GM12801 (cell line): Measurements from ENCODE around the gene MMRN1.

ENCODE experiments used
- TF ChIP-seq, protein P1 (sequence below): IDR thresholded peaks from one replicate; pipeline ENCODE4 v1.5.1; 2011; ENCODE audit warnings: control low read depth; ENCODE audit not compliant: insufficient read length; ENCODE audit errors: extremely low read depth

MMRN1 gene, protein sequence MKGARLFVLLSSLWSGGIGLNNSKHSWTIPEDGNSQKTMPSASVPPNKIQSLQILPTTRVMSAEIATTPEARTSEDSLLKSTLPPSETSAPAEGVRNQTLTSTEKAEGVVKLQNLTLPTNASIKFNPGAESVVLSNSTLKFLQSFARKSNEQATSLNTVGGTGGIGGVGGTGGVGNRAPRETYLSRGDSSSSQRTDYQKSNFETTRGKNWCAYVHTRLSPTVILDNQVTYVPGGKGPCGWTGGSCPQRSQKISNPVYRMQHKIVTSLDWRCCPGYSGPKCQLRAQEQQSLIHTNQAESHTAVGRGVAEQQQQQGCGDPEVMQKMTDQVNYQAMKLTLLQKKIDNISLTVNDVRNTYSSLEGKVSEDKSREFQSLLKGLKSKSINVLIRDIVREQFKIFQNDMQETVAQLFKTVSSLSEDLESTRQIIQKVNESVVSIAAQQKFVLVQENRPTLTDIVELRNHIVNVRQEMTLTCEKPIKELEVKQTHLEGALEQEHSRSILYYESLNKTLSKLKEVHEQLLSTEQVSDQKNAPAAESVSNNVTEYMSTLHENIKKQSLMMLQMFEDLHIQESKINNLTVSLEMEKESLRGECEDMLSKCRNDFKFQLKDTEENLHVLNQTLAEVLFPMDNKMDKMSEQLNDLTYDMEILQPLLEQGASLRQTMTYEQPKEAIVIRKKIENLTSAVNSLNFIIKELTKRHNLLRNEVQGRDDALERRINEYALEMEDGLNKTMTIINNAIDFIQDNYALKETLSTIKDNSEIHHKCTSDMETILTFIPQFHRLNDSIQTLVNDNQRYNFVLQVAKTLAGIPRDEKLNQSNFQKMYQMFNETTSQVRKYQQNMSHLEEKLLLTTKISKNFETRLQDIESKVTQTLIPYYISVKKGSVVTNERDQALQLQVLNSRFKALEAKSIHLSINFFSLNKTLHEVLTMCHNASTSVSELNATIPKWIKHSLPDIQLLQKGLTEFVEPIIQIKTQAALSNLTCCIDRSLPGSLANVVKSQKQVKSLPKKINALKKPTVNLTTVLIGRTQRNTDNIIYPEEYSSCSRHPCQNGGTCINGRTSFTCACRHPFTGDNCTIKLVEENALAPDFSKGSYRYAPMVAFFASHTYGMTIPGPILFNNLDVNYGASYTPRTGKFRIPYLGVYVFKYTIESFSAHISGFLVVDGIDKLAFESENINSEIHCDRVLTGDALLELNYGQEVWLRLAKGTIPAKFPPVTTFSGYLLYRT

DNA sequence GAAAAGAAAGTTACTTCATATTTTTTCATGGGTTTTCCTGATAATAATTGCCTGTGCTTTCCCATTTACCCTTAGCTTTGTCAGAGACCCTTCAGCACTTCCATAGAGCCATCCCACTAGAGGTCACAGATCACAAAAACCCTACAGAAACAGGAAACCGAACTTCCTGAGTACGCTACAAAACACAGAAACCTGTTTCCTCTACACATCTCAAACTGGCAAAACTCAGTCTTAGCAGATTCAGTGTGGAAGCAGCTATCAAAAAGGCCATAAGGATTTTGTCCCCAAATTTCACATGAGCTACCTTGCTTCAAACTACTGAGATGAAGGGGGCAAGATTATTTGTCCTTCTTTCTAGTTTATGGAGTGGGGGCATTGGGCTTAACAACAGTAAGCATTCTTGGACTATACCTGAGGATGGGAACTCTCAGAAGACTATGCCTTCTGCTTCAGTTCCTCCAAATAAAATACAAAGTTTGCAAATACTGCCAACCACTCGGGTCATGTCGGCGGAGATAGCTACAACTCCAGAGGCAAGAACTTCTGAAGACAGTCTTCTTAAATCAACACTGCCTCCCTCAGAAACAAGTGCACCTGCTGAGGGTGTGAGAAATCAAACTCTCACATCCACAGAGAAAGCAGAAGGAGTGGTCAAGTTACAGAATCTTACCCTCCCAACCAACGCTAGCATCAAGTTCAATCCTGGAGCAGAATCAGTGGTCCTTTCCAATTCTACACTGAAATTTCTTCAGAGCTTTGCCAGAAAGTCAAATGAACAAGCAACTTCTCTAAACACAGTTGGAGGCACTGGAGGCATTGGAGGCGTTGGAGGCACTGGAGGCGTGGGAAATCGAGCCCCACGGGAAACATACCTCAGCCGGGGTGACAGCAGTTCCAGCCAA lies at the start of gene MMRN1:
TSS of gene MMRN1 (plus strand) at position 206 of the 902 bp plus-strand sequence. CDS start at position 324, 118 bp downstream.
- TF ChIP-seq, protein P1, sequence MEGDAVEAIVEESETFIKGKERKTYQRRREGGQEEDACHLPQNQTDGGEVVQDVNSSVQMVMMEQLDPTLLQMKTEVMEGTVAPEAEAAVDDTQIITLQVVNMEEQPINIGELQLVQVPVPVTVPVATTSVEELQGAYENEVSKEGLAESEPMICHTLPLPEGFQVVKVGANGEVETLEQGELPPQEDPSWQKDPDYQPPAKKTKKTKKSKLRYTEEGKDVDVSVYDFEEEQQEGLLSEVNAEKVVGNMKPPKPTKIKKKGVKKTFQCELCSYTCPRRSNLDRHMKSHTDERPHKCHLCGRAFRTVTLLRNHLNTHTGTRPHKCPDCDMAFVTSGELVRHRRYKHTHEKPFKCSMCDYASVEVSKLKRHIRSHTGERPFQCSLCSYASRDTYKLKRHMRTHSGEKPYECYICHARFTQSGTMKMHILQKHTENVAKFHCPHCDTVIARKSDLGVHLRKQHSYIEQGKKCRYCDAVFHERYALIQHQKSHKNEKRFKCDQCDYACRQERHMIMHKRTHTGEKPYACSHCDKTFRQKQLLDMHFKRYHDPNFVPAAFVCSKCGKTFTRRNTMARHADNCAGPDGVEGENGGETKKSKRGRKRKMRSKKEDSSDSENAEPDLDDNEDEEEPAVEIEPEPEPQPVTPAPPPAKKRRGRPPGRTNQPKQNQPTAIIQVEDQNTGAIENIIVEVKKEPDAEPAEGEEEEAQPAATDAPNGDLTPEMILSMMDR, result no peak

DNA sequence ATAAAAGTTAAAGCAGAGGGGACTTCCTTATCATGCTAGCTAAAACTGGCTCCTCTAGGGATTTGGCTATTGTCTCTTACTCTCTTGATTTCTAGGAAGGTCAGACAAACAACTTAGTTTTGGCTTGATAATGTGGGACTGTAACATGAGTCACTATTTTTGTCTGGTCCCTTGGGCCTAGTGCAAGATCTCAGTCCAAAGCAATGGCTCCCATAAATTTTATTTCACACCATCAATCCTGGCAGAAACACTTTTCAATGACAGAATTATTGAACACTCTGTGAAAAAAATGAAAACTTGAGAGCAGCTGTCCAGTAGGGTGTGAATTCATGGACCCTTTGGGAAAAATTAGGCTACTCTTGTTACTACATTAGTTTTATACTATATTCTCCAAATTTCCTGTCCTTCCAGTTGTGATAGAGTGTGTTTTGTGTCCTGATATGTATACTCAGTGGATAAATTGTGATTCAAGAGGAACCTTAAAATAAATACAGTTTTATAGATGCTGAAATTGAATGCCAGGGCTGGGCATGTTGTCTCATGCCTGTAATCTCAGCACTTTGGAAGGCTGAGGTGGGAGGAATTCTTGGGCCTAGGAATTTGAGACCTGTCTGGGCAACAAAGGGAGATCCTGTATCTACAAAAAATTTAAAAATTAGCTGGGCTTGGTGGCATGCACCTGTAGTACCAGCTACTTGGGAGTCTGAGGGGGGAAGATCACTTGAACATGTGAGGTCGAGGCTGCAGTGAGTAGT lies 46.9 kb upstream of the MMRN1 start:
- TF ChIP-seq, protein P1, result no peak

DNA sequence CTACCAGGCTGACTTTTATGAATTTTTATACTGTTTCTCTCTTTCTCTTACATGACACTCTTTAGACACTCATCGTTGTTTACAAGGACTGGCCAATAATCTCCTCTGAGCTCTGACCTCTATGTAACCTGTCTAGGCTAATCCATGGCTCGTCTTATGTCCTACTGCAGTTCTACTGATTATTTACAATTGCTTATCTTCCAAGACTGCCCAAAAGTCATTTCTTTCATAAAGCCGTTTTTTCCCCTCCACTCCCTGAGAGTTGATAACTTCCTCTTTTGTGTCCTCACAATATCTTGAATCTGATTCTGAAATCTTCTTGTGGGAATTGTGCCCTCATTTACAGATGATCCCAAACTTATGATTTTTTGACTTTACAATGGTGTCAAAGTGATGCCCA lies 39.4 kb upstream of the MMRN1 start:
- TF ChIP-seq, protein P1, result no peak

DNA sequence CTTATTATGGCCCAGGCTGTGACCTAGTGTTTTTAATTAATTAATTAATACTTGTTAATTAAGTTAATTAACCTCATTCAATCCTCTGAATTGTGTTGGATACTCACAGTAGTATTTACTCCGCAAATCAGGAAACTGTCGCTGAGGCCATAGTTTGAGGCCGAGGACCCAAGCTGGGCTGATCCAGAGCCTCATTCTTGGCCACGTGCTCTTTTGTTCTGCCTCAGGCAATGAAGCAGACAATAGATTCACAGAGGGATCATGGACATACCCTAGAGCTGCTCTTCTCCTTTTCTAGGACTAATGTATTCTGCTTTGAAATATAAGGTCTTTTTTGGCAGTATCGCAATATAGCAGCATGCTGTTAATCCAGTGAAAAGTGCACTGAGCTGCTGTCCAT lies 33.7 kb upstream of the MMRN1 start:
- TF ChIP-seq, protein P1, result no peak

DNA sequence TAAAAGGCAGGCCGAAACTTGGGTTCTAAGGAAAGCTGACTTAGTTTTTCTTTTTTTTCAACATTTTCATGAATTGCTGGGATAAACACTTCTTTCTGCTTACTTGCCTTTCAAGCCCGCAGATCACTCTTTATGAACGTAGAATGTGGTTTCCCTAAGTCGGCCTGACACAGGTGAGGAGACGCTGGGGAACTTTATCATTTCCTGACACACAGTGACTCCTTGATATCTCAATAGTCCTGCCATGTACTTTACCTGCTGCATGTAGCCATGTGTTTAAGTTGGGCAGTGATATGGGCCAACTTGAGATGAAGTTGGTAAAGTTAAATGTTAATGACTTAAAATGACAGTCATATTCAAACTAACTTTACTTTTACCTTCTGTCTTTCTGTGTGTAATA lies 31.1 kb upstream of the MMRN1 start:
- TF ChIP-seq, protein P1, result no peak

DNA sequence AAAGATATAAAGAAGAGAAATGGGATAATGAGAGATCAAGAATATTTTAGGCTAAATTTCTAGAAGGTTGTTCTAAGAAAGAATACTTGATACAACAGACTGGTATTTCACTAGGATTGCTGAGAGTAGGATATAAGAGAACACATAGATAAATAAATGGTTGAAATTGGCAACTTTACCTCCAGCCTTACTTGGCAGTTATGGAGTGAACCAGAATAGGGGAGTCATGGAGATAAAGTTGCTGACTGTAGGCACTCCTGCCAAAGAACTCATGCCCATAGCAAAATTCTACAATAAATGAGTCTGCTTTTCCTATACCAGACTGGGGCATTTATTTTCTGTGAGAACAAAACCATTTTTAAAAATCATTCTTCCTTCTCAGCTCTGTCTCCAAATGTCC lies 26.4 kb upstream of the MMRN1 start:
- TF ChIP-seq, protein P1, result no peak
